GM12864 (cell line): ENCODE results near the gene DTNB.

Experiments used
- DNase-seq: peaks from one replicate; pipeline ENCODE4 v3.0.0-alpha.2; 2011; ENCODE audit warnings: low read depth
- H3K4me3 ChIP-seq: 2 replicates; pipeline ENCODE4 v1.5.1; 2011; ENCODE audit warnings: mild to moderate bottlenecking, low read depth, low read length, control low read depth
- CTCF ChIP-seq: IDR thresholded peaks from 2 replicates; pipeline ENCODE4 v1.5.1; 2011; ENCODE audit warnings: low read depth, mild to moderate bottlenecking, moderate library complexity, low read length, control low read depth, inconsistent platforms; ENCODE audit errors: missing control alignments

Gene DTNB

DNA sequence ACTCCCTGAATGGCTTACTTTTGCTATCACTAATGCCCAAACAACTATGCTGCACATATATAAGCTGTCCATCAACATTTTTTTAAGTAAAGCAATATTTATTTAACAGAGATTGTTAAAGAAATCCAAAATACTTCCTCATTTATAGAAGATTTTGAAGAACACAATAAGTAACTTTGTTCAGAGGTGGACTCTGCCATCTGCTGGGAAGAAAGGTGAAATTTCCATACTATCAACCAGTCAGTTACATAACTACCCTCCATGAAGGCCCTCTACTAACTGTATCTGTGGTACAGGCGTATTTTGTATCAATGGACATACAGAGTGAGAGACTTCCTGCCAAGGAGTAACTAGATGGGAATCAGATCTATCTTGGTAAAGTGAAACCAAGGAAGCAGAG, 106.0 kb downstream of the DTNB start:
- peak; percentile 48 for TF ChIP-seq CTCF
- DNase-seq, result peak; percentile 55
- no peak overlapping the region for H3K4me3 ChIP-seq

- DNase-seq, result peak; percentile 83
- TF ChIP-seq CTCF, result no peak
- H3K4me3 ChIP-seq, result no peak overlapping the region; the same call in 1 of the 2 replicates
Measured at GRCh38 chr2:25566694-25567093, 106.7 kb downstream of the DTNB start.

DNA sequence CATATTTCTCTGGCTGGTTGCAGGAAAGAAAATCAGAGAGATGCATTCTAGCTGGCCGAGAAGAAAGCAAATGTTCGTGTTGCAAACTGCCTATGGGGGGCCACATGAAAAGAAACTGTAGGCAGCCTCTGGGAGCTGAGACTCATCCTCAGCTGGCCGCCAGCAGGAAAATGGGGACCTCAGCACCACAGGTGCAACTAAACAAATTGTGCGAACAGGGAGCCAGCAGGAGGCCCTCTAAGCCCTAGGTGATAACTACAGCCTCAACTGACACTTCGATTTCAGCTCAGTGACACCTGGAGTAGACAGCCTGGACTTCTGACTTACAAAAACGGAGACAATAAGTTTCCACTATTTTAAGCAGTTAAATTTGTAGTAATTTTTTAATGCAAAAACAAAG, 107.3 kb downstream of the DTNB start:
- no peak overlapping the region for H3K4me3 ChIP-seq
- no peak for TF ChIP-seq CTCF
- no peak for DNase-seq

DNA sequence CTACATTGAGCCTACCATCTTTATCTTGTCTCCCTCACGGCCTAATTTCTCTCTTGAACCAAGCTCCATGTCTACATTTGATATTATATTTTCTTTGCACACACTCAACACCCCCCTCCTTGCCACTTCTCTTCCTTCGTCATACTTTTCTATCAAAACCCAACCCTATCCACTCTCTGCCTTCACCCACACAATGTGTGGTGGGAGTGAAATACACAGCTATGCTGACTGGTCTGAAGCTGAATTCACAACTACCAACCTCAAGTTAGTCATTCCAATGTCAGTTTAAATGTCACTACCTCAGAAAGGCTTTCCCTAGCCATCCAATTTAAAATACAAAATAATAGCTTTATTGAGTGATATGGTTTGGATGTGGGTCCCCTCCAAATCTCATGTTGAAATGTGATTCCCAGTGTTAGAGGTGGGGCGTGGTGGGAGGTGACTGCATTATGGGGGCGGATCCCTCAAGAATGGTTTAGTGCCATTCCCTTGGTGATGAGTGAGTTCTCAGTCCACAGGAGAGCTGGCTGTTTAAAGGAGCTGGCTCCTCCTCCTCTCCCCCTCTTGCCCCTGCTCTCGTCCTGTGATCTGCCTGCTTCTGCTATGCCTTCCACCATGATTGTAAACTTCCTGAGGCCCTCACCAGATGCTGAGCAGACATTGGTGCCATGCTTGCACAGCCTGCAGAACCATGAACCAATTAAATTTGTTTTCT, 112.1 kb downstream of the DTNB start:
- DNase-seq, result no peak
- no peak overlapping the region for H3K4me3 ChIP-seq
- TF ChIP-seq CTCF, result no peak

DNA sequence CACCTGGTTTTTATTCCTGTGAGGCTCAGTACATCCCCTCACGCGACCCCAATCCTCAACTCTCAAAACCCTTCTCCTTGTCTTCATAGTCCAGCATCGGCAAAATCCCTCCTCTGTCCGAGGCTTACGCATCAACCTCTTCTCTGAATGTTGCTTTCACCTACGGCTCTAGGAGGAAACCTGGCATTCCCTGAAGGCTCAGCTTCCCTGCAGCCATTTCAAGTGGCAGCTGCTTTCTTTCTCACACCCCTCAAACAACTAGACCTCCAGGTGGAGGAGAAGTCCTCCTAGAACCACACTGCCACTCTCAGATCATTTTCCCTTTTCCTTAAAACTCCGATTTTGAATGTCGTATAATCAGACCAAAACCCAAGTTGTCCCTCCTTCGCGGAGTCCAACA, 114.2 kb downstream of the DTNB start:
- DNase-seq, result no peak
- H3K4me3 ChIP-seq, result no peak overlapping the region
- TF ChIP-seq CTCF, result no peak

- DNase-seq, result peak; percentile 84
- no peak for TF ChIP-seq CTCF
- H3K4me3 ChIP-seq, result no peak overlapping the region; the same call in 1 of the 2 replicates
Measured at GRCh38 chr2:25558262-25558661, 115.1 kb downstream of the DTNB start.
